Fibroblast of villous mesenchyme (primary cell): ENCODE results near the gene ZC3H7B. TPM values are rescaled to one million over a fixed set of nuclear protein-coding genes. Genes with fewer than 3 reads are reported as not detected.

ENCODE experiments used
- DNase-seq: peaks from one replicate; pipeline ENCODE4 v3.0.0-alpha.2; 2010; ENCODE audit warnings: low read depth
- H3K4me3 ChIP-seq: 2 replicates; pipeline ENCODE4 v1.5.1; 2011; ENCODE audit warnings: low read depth, mild to moderate bottlenecking, low read length
- CTCF ChIP-seq: IDR thresholded peaks from 2 replicates; pipeline ENCODE4 v1.5.1; 2012; ENCODE audit warnings: low read depth, mild to moderate bottlenecking, low read length; ENCODE audit not compliant: insufficient read depth
- total RNA-seq: library from RNA; depleted of rRNA; stranded (reverse); fragments of >200 nt; gene quantifications from 2 replicates; pipeline ENCODE4 v1.2.3, GENCODE V29; 2012

Gene ZC3H7B
- total RNA-seq, 1 donor, result 80.3 TPM

DNA sequence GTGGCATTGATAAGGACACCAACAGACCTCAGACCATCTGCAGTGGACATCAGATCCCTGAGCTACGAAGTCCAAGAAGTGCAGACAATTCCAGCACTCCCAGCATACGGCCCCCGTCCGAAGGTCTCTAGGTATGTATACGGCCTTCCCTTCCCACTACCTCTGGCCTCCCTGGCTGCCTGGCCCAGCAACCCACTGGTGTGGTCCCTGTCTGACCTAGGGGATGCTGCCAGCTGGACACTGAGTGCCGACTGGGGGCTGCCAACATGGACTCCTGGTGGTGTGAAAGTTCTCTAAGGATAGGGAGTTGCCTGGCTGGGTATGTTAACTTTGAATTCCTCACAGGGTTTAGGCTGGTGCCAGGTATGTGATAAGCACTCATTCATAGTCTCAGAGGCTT, 62.9 kb downstream of the ZC3H7B start:
- no peak for DNase-seq
- H3K4me3 ChIP-seq, result no peak overlapping the region
- no peak for TF ChIP-seq CTCF

- H3K4me3 ChIP-seq, result no peak overlapping the region
- no peak for TF ChIP-seq CTCF
- DNase-seq, result no peak
Observed at GRCh38 chr22:41364955-41365354, 63.6 kb downstream of the ZC3H7B start.

DNA sequence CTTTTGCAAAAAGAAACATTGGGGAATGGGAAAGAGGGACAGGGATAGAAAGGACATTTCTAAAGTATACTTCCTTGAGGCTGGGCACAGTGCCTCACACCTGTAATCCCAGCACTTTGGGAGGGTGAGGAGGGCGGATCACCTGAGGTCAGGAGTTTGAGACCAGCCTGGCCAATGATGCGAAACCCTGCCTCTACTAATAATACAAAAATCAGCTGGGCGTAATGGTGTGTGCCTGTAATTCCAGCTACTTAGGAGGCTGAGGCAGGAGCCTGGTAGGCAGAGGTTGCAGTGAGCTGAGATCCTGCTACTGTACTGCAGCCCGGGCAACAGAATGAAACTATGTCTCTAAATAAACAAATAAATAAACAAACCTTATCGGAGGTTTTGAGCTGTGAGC, 64.1 kb downstream of the ZC3H7B start:
- no peak overlapping the region for H3K4me3 ChIP-seq
- no peak for TF ChIP-seq CTCF
- DNase-seq, result no peak

DNA sequence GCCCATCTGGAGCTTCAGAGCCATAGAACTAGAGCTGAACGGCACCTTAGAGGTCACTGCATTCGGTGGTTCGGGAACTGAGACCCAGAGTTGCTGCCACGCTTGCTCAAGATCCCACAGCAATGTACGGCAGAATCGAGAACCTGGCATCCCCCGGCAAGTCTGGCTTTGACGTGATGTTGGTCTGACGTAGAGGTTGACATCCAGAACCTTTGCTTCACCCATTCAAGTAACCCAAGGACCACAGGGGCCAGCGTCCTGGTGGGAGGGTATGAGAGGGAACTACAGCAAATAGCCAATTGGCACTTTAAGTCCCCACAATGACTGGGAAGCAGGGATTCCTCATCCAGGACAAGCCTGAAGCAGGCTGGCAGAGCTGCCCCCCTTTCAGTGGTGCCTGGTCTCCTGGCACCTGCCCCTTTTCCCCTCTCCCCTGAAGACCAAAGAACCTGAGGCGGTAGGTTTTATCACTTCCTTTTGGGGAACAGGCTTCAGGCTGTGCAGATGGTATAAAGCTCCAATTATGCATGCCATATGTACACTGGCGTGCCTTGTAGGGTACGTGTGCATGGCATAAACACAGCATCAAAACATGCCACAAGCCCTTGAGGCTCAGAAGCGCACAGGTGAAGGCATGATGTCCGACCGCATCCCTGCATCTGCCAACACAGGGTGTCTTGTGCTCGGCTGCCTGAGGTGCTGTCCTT, 65.2 kb downstream of the ZC3H7B start:
- no peak for TF ChIP-seq CTCF
- H3K4me3 ChIP-seq, result no peak overlapping the region
- DNase-seq, result no peak

- DNase-seq, result peak; percentile 94
- peak overlapping the region; percentile 33 for H3K4me3 ChIP-seq
- TF ChIP-seq CTCF, result peak; percentile 48
Observed at GRCh38 chr22:41367039-41367679, 65.8 kb downstream of the ZC3H7B start.

GRCh38 chr22:41367680-41368542, 66.6 kb downstream of the ZC3H7B start:
- peak; percentile 33 for DNase-seq
- TF ChIP-seq CTCF, result no peak
- H3K4me3 ChIP-seq, result peak overlapping the region; percentile 33
